Glutamatergic neuron (in vitro differentiated cells): ENCODE results near the gene LARP1. TPM values are rescaled to one million over a fixed set of nuclear protein-coding genes. Genes with fewer than 3 reads are reported as not detected.
A peak's percentile ranks its signal among the peaks of the same experiment; 100 is the strongest.

Experiments
- DNase-seq: peaks from one replicate; pipeline ENCODE4 v3.0.0; 2022
- H3K27ac Mint-ChIP-seq: one replicate; pipeline ENCODE4 v1.8.0; 2020; ENCODE audit warnings: mild to moderate bottlenecking, mixed read lengths, inconsistent platforms; ENCODE audit not compliant: unreplicated experiment
- H3K27me3 Mint-ChIP-seq: one replicate; pipeline ENCODE4 v1.8.0; 2020; ENCODE audit warnings: mild to moderate bottlenecking, moderate library complexity, mixed read lengths, inconsistent platforms; ENCODE audit not compliant: unreplicated experiment
- H3K36me3 Mint-ChIP-seq: one replicate; pipeline ENCODE4 v1.8.0; 2020; ENCODE audit warnings: mild to moderate bottlenecking, mixed read lengths, inconsistent platforms; ENCODE audit not compliant: unreplicated experiment
- H3K4me1 Mint-ChIP-seq: one replicate; pipeline ENCODE4 v1.8.0; 2020; ENCODE audit warnings: mild to moderate bottlenecking, low read depth, mixed read lengths, inconsistent platforms; ENCODE audit not compliant: unreplicated experiment
- H3K4me3 Mint-ChIP-seq: one replicate; pipeline ENCODE4 v1.8.0; 2020; ENCODE audit warnings: mild to moderate bottlenecking, mixed read lengths, inconsistent platforms; ENCODE audit not compliant: unreplicated experiment
- H3K9me3 Mint-ChIP-seq: one replicate; pipeline ENCODE4 v1.8.0; 2020; ENCODE audit warnings: mild to moderate bottlenecking, moderate library complexity, mixed read lengths, inconsistent platforms; ENCODE audit not compliant: unreplicated experiment
- total RNA-seq: library from RNA; stranded (reverse); fragmentation: NEBNext Ultra II Directional; extraction: Animal tissue kit (Norgen Biotek cat#: 25700); gene quantifications from one replicate; pipeline ENCODE4 v1.2.1, GENCODE V29; 2021; ENCODE audit not compliant: unreplicated experiment
- TF ChIP-seq, protein P1 (sequence below): fragments of 200-600 bp; sonication (generic); IDR thresholded peaks from one replicate; pipeline ENCODE4 v1.5.0; 2021; ENCODE audit not compliant: partially characterized antibody, unreplicated experiment

LARP1 gene
- total RNA-seq, 1 donor from 2014 or later: 199 TPM

DNA sequence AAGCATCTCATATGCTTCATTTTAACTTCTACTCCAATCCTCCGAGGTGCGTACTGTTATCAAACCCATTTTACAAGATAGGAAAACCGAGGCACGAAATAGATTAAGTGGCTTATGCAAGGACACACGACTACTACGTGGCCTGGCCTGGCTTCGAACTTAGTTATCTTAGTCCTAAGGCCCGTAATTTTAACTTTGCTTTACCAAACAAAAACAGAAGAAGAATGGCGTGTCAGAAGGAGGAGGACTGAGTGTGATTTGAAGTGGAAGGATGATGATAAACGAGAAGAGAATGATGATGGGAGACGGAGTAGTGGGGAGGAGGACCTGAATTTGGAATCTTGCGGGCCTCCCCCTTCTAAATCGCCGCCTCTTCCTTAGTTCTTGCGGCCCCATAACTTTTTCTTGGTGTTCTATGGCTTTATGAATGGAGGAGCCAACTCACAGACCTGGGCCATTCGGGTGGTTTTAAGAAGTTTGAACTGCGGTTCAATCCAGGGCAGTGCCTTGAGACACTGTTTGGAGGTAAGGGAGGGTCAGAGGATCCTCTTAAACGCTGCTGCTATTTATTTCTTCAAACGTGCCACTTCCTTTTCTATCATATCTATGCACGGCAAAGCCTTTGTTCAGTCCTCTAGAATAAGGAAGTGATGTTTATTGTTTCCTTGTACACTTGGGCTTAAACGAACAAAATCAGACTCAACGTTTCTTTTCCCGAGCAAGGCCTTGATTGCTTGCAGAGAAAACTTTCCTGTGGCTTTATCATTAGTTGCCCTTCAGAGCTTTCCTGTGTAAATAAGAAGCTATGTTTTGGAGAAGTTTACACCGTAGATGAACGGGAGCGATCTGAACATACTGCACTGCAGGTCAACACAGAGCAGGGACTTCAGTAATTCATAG lies 104.0 kb downstream of the LARP1 start:
- no peak for DNase-seq
- TF ChIP-seq, protein P1, sequence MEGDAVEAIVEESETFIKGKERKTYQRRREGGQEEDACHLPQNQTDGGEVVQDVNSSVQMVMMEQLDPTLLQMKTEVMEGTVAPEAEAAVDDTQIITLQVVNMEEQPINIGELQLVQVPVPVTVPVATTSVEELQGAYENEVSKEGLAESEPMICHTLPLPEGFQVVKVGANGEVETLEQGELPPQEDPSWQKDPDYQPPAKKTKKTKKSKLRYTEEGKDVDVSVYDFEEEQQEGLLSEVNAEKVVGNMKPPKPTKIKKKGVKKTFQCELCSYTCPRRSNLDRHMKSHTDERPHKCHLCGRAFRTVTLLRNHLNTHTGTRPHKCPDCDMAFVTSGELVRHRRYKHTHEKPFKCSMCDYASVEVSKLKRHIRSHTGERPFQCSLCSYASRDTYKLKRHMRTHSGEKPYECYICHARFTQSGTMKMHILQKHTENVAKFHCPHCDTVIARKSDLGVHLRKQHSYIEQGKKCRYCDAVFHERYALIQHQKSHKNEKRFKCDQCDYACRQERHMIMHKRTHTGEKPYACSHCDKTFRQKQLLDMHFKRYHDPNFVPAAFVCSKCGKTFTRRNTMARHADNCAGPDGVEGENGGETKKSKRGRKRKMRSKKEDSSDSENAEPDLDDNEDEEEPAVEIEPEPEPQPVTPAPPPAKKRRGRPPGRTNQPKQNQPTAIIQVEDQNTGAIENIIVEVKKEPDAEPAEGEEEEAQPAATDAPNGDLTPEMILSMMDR: no peak
- H3K4me1 Mint-ChIP-seq: peaks cover 17% of the 10 kb centered on the region

DNA sequence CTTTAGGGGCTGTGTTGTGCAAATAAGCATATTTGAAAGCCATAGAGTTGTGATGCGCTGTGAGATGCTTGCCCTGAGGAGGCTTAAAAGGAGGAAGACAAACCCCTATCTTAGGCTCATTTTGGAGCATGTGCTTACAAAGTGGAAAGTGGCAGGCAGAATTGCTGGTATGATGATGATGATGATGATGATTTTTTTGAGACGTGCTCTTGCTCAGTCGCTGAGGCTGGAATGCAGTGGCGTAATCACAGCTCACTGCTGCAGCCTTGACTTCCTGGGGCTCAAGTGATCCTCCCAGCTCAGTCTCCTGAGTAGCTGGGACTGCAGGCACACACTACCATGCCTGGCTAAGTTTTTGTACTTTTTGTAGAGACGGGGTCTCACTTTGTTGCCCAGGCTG lies 104.9 kb downstream of the LARP1 start:
- peaks cover 17% of the 10 kb centered on the region for H3K4me1 Mint-ChIP-seq
- H3K27ac Mint-ChIP-seq: no peak overlapping the region
- DNase-seq: no peak
- peaks cover 11% of the 10 kb centered on the region for H3K9me3 Mint-ChIP-seq
- TF ChIP-seq, protein P1: no peak
- H3K4me3 Mint-ChIP-seq: peak overlapping the region; percentile 98
- peaks cover 14% of the 10 kb centered on the region for H3K27me3 Mint-ChIP-seq
- H3K36me3 Mint-ChIP-seq: no peaks in the 10 kb centered on the region

More for the DNA sequence above, 104.0 kb downstream of the LARP1 start:
- Mint-ChIP-seq H3K4me3 (peak overlapping the region; percentile 98), H3K36me3 (no peaks in the 10 kb centered on the region), H3K27me3 (peaks cover 14% of the 10 kb centered on the region), H3K27ac (peak overlapping the region; percentile 88), H3K9me3 (peaks cover 11% of the 10 kb centered on the region)

DNA sequence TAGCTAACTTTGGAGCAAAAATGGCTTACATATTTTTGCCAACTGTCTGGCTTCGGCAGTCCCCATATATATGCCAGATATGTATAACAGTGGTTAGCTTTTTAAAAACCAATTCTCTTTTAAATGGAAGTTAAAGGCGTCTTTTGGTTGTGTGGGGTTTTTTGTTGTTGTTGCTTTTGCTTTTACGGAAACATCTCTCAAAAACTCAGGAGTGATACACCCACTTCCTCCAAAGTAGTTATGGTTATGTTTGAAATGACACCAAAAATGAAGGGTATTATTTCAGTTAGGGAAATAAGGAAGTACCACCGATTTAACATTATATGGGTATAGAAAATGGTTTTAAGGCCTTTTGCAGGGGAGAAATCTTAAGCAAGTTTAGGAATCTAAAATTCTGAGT lies 105.6 kb downstream of the LARP1 start:
- Mint-ChIP-seq H3K4me3 (peak overlapping the region; percentile 98), H3K27ac (no peak overlapping the region), H3K27me3 (peaks cover 14% of the 10 kb centered on the region), H3K9me3 (peaks cover 11% of the 10 kb centered on the region), H3K36me3 (no peaks in the 10 kb centered on the region), H3K4me1 (peaks cover 17% of the 10 kb centered on the region)
- TF ChIP-seq, protein P1: no peak
- DNase-seq: no peak

GRCh38 chr5:154861946-154862345 lies 106.8 kb downstream of the LARP1 start:
- H3K4me1 Mint-ChIP-seq: peaks cover 16% of the 10 kb centered on the region
- peaks cover 6% of the 10 kb centered on the region for H3K9me3 Mint-ChIP-seq
- DNase-seq: no peak
- TF ChIP-seq, protein P1: no peak
- H3K36me3 Mint-ChIP-seq: no peaks in the 10 kb centered on the region
- no peak overlapping the region for H3K27ac Mint-ChIP-seq
- H3K27me3 Mint-ChIP-seq: peaks cover 9% of the 10 kb centered on the region
- no peak overlapping the region for H3K4me3 Mint-ChIP-seq

DNA sequence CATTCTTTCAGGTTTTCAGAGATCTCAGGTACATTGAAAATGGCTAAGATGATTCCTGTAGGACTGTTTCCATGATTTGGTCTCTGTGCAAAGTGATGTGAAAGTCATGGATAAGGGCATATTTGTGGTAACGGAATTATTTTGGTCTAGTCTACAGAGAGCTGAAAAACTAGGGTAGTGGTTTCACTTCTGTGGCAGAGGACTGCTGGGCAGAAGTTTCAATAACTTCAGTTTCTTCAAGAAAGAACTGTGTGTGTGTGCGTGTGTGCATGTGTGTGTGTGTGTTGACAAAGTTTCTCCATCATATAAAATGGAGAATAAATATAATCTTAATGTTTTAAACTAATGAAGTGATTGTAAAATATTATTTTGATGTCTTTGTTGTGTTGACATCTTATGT lies 107.6 kb downstream of the LARP1 start:
- peaks cover 15% of the 10 kb centered on the region for H3K4me1 Mint-ChIP-seq
- H3K36me3 Mint-ChIP-seq: no peaks in the 10 kb centered on the region
- DNase-seq: no peak
- H3K27me3 Mint-ChIP-seq: peaks cover 5% of the 10 kb centered on the region
- TF ChIP-seq, protein P1: no peak
- H3K9me3 Mint-ChIP-seq: peaks cover 3% of the 10 kb centered on the region
- no peak overlapping the region for H3K27ac Mint-ChIP-seq
- no peak overlapping the region for H3K4me3 Mint-ChIP-seq
